Measurements from ENCODE around the gene ST8SIA4. TPM values are rescaled to one million over a fixed set of nuclear protein-coding genes. Genes with fewer than 3 reads are reported as not detected.

The ST8SIA4 gene
- total and polyA plus RNA-seq, 10 of the 15 experiments (the other 5 are each of a cell fraction or from before 2014, with no cell fraction given): 4.4 to 30.9 (median 19.5) TPM

- TF ChIP-seq CTCF (IDR thresholded peaks at IDR 0.05 in 2 of 3, conservative IDR thresholded peaks at IDR 0.05 in 1 of 3; ENCODE audit: control insufficient read depth in 2 of 3, extremely low read depth in 1 of 3, insufficient read depth in 1 of 3, low read depth in 3 of 3, low read length in 3 of 3) (no peak), POLR2AphosphoS5 (IDR thresholded peaks at IDR 0.05; ENCODE audit: low read length) (no peak)
- TF ChIP-seq, protein P1, sequence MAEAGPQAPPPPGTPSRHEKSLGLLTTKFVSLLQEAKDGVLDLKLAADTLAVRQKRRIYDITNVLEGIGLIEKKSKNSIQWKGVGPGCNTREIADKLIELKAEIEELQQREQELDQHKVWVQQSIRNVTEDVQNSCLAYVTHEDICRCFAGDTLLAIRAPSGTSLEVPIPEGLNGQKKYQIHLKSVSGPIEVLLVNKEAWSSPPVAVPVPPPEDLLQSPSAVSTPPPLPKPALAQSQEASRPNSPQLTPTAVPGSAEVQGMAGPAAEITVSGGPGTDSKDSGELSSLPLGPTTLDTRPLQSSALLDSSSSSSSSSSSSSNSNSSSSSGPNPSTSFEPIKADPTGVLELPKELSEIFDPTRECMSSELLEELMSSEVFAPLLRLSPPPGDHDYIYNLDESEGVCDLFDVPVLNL (IDR thresholded peaks at IDR 0.05; ENCODE audit: low read depth, low read length): no peak
These were observed 144.8 kb downstream of the ST8SIA4 start (continued) for GRCh38 chr5:100758306-100758705.

DNA sequence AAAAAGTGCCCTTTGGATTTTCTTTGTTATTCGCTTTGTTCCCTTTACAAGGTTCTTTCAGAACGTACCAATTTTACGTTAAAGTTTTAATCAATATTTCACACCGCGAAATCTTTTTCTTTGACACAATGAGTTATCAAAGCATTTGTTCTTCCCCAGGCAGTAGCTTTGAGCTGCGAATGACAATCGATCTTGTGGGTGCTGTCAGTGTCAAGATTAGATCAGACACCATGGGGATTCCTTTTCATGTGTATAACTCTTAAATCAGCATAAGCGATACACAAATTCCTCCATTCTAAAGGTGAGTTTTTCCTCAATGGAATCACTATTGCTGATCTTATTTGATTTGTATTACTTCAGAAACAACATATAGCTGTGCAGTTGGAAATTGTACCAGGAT, 145.5 kb downstream of the ST8SIA4 start:
- Histone ChIP-seq H3K27me3 (replicated peaks in 1 of 2; ENCODE audit: control insufficient read depth in 2 of 2, insufficient read depth in 2 of 2, low read length in 1 of 2) (no peaks in the 10 kb centered on the region), H3K79me2 (ENCODE audit: control insufficient read depth, insufficient read depth, low read length) (no peaks in the 10 kb centered on the region), H3K4me1 (ENCODE audit: control insufficient read depth, insufficient read depth, low read length) (no peaks in the 10 kb centered on the region), H3K4me3 (no peak overlapping the region), H2AFZ (ENCODE audit: control insufficient read depth, low read depth, low read length) (no peak overlapping the region), H3K9ac (ENCODE audit: control insufficient read depth, insufficient read depth, low read length) (no peak overlapping the region), H3K27ac (ENCODE audit: control insufficient read depth, insufficient read depth) (no peak overlapping the region), H3K36me3 (ENCODE audit: control insufficient read depth in 2 of 2, insufficient read depth in 2 of 2, low read length in 1 of 2) (no peaks in the 10 kb centered on the region), H3K9me3 (replicated peaks; ENCODE audit: control insufficient read depth, insufficient read depth, low read length) (no peaks in the 10 kb centered on the region), H4K20me1 (ENCODE audit: control insufficient read depth, insufficient read depth) (no peaks in the 10 kb centered on the region), H3K4me2 (ENCODE audit: control insufficient read depth, insufficient read depth) (no peak overlapping the region)
- POLR2A ChIA-PET: no interaction called here
- CTCF ChIA-PET: interaction anchor here (1.5 kb wide), 1 partner anchor 15 kb away, joined by 4 read pairs; no protein-coding TSS in a partner anchor
- 90% methylated on average over 8 of the region's 8 CpGs for WGBS (ENCODE audit: insufficient coverage, insufficient replicate concordance, low lambda C conversion rate, missing lambda C conversion rate)
- SMC1A ChIA-PET (ENCODE audit: uncharacterized antibody, unreplicated experiment): interaction anchor here (1.4 to 1.7 kb wide), 2 partner anchors 14 to 63 kb away, joined by 3 to 6 read pairs; no protein-coding TSS in a partner anchor
- FAIRE-seq: no peak
- no peak for DNase-seq (ENCODE audit: low read depth, low spot score)
- intact Hi-C loops (cut with micrococcal nuclease; ENCODE audit: unreplicated experiment) (no loop called here), in situ Hi-C loops (cut with MboI) (no loop called here)
- no peak for ATAC-seq
- no TSS peak for BruUV-seq (replicated peaks)
- RAD21 ChIA-PET (ENCODE audit: unreplicated experiment): no interaction called here
- TF ChIP-seq CREM (IDR thresholded peaks at IDR 0.05; ENCODE audit: low read depth): no peak
- TF ChIP-seq, protein P2, sequence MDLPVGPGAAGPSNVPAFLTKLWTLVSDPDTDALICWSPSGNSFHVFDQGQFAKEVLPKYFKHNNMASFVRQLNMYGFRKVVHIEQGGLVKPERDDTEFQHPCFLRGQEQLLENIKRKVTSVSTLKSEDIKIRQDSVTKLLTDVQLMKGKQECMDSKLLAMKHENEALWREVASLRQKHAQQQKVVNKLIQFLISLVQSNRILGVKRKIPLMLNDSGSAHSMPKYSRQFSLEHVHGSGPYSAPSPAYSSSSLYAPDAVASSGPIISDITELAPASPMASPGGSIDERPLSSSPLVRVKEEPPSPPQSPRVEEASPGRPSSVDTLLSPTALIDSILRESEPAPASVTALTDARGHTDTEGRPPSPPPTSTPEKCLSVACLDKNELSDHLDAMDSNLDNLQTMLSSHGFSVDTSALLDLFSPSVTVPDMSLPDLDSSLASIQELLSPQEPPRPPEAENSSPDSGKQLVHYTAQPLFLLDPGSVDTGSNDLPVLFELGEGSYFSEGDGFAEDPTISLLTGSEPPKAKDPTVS (IDR thresholded peaks at IDR 0.05; ENCODE audit: low read depth, low read length): no peak
- TF ChIP-seq, protein P3, sequence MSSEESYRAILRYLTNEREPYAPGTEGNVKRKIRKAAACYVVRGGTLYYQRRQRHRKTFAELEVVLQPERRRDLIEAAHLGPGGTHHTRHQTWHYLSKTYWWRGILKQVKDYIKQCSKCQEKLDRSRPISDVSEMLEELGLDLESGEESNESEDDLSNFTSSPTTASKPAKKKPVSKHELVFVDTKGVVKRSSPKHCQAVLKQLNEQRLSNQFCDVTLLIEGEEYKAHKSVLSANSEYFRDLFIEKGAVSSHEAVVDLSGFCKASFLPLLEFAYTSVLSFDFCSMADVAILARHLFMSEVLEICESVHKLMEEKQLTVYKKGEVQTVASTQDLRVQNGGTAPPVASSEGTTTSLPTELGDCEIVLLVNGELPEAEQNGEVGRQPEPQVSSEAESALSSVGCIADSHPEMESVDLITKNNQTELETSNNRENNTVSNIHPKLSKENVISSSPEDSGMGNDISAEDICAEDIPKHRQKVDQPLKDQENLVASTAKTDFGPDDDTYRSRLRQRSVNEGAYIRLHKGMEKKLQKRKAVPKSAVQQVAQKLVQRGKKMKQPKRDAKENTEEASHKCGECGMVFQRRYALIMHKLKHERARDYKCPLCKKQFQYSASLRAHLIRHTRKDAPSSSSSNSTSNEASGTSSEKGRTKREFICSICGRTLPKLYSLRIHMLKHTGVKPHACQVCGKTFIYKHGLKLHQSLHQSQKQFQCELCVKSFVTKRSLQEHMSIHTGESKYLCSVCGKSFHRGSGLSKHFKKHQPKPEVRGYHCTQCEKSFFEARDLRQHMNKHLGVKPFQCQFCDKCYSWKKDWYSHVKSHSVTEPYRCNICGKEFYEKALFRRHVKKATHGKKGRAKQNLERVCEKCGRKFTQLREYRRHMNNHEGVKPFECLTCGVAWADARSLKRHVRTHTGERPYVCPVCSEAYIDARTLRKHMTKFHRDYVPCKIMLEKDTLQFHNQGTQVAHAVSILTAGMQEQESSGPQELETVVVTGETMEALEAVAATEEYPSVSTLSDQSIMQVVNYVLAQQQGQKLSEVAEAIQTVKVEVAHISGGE (CRISPR knock-in tag; IDR thresholded peaks at IDR 0.05): no peak
- TF ChIP-seq IRF4 (IDR thresholded peaks at IDR 0.05; ENCODE audit: low read depth, low read length): no peak
- TF ChIP-seq CREB1 (IDR thresholded peaks at IDR 0.05; ENCODE audit: low read depth): no peak
- TF ChIP-seq, protein P4, sequence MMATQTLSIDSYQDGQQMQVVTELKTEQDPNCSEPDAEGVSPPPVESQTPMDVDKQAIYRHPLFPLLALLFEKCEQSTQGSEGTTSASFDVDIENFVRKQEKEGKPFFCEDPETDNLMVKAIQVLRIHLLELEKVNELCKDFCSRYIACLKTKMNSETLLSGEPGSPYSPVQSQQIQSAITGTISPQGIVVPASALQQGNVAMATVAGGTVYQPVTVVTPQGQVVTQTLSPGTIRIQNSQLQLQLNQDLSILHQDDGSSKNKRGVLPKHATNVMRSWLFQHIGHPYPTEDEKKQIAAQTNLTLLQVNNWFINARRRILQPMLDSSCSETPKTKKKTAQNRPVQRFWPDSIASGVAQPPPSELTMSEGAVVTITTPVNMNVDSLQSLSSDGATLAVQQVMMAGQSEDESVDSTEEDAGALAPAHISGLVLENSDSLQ (IDR thresholded peaks at IDR 0.05): no peak
- TF ChIP-seq SRF (IDR thresholded peaks at IDR 0.05; ENCODE audit: low read depth in 2 of 2, low read length in 2 of 2): no peak
- no peak for TF ChIP-seq ETV6 (conservative IDR thresholded peaks at IDR 0.05 in 1 of 2, IDR thresholded peaks at IDR 0.05 in 1 of 2; ENCODE audit: borderline replicate concordance in 1 of 2, low read depth in 1 of 2)
- no peak for TF ChIP-seq ZNF207 (IDR thresholded peaks at IDR 0.05; ENCODE audit: borderline replicate concordance)
- no peak for TF ChIP-seq ESRRA (IDR thresholded peaks at IDR 0.05; ENCODE audit: low read length)
- no peak for TF ChIP-seq RUNX3 (IDR thresholded peaks at IDR 0.05; ENCODE audit: low read length)

Data from GM12878 (cell line).